ENCODE results near the gene ACTN1.

DNA sequence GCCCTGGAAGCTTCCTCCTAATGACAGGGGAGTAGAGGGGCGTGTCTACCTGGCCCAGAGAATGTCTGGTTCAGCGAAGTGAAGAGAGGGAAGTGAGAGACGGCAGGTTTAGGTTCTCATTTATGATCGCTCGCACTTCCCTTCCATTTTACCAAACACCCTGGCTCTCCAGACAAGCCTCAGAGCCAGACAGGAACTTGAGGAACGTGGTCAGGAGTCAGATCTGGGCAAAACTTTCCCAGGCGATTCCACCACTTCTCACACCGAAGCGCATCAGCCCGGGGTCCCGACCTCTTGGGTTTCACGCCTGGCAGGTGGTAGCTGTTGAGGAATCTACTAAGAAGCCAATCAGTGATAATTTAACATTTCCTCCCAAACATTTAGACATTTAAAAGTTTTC is 21.3 kb downstream of the ACTN1 start:
- TF ChIP-seq, protein P1, sequence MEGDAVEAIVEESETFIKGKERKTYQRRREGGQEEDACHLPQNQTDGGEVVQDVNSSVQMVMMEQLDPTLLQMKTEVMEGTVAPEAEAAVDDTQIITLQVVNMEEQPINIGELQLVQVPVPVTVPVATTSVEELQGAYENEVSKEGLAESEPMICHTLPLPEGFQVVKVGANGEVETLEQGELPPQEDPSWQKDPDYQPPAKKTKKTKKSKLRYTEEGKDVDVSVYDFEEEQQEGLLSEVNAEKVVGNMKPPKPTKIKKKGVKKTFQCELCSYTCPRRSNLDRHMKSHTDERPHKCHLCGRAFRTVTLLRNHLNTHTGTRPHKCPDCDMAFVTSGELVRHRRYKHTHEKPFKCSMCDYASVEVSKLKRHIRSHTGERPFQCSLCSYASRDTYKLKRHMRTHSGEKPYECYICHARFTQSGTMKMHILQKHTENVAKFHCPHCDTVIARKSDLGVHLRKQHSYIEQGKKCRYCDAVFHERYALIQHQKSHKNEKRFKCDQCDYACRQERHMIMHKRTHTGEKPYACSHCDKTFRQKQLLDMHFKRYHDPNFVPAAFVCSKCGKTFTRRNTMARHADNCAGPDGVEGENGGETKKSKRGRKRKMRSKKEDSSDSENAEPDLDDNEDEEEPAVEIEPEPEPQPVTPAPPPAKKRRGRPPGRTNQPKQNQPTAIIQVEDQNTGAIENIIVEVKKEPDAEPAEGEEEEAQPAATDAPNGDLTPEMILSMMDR (IDR thresholded peaks at IDR 0.05) = no peak
- TF ChIP-seq TCF7L2 (IDR thresholded peaks at IDR 0.05; ENCODE audit: low read depth, low read length) (no peak), POLR2AphosphoS5 (IDR thresholded peaks at IDR 0.05; ENCODE audit: low read depth, low read length) (no peak)
- TF ChIP-seq, protein P2, sequence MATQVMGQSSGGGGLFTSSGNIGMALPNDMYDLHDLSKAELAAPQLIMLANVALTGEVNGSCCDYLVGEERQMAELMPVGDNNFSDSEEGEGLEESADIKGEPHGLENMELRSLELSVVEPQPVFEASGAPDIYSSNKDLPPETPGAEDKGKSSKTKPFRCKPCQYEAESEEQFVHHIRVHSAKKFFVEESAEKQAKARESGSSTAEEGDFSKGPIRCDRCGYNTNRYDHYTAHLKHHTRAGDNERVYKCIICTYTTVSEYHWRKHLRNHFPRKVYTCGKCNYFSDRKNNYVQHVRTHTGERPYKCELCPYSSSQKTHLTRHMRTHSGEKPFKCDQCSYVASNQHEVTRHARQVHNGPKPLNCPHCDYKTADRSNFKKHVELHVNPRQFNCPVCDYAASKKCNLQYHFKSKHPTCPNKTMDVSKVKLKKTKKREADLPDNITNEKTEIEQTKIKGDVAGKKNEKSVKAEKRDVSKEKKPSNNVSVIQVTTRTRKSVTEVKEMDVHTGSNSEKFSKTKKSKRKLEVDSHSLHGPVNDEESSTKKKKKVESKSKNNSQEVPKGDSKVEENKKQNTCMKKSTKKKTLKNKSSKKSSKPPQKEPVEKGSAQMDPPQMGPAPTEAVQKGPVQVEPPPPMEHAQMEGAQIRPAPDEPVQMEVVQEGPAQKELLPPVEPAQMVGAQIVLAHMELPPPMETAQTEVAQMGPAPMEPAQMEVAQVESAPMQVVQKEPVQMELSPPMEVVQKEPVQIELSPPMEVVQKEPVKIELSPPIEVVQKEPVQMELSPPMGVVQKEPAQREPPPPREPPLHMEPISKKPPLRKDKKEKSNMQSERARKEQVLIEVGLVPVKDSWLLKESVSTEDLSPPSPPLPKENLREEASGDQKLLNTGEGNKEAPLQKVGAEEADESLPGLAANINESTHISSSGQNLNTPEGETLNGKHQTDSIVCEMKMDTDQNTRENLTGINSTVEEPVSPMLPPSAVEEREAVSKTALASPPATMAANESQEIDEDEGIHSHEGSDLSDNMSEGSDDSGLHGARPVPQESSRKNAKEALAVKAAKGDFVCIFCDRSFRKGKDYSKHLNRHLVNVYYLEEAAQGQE (IDR thresholded peaks at IDR 0.05; ENCODE audit: insufficient read depth in 1 of 2, low read depth in 2 of 2, low read length in 1 of 2) = no peak
